Endodermal cell (in vitro differentiated cells): ENCODE measurements around the gene NEDD8. TPM values are rescaled to one million over a fixed set of nuclear protein-coding genes. Genes with fewer than 3 reads are reported as not detected.
A peak's percentile ranks its signal among the peaks of the same experiment; 100 is the strongest.

ENCODE experiments used
- DNase-seq: peaks from one replicate; pipeline ENCODE4 v3.0.0-alpha.2; 2017
- H3K27ac ChIP-seq: 2 replicates; pipeline ENCODE4 v1.5.1; 2013; ENCODE audit warnings: mild to moderate bottlenecking, low read depth, low read length, moderate library complexity
- H3K27me3 ChIP-seq: 2 replicates; pipeline ENCODE4 v1.6.1; 2013; ENCODE audit warnings: mild to moderate bottlenecking, low read length, moderate library complexity; ENCODE audit not compliant: insufficient read depth, control insufficient read depth, poor library complexity, severe bottlenecking
- H3K36me3 ChIP-seq: 2 replicates; pipeline ENCODE4 v1.7.0; 2013; ENCODE audit warnings: mild to moderate bottlenecking, low read length, moderate library complexity; ENCODE audit not compliant: control insufficient read depth, insufficient read depth
- H3K4me1 ChIP-seq: one replicate; pipeline ENCODE4 v1.7.0; 2013; ENCODE audit warnings: low read length; ENCODE audit not compliant: control insufficient read depth, insufficient read depth
- H3K4me3 ChIP-seq: 2 replicates; pipeline ENCODE4 v1.5.1; 2013; ENCODE audit warnings: mild to moderate bottlenecking, low read length, moderate library complexity
- H3K9ac ChIP-seq: 2 replicates; pipeline ENCODE4 v1.6.1; 2013; ENCODE audit warnings: mild to moderate bottlenecking, low read length, moderate library complexity; ENCODE audit not compliant: poor library complexity, severe bottlenecking; ENCODE audit errors: extremely low read depth
- H3K9me3 ChIP-seq: 2 replicates; pipeline ENCODE4 v1.6.1; 2013; ENCODE audit warnings: mild to moderate bottlenecking, low read length, moderate library complexity; ENCODE audit not compliant: control insufficient read depth
- H3K27ac Mint-ChIP-seq: 2 replicates; pipeline ENCODE4 v1.8.0; 2020; ENCODE audit warnings: mixed read lengths
- H3K27me3 Mint-ChIP-seq: 2 replicates; pipeline ENCODE4 v1.8.0; 2021; ENCODE audit warnings: mild to moderate bottlenecking, mixed read lengths; ENCODE audit not compliant: insufficient read depth
- H3K36me3 Mint-ChIP-seq: 2 replicates; pipeline ENCODE4 v1.8.0; 2020; ENCODE audit warnings: low read depth, mixed read lengths
- H3K4me1 Mint-ChIP-seq: 2 replicates; pipeline ENCODE4 v1.8.0; 2020; ENCODE audit warnings: mixed read lengths
- H3K4me3 Mint-ChIP-seq: 2 replicates; pipeline ENCODE4 v1.8.0; 2020; ENCODE audit warnings: mild to moderate bottlenecking, moderate library complexity, mixed read lengths
- H3K9me3 Mint-ChIP-seq: 2 replicates; pipeline ENCODE4 v1.8.0; 2020; ENCODE audit warnings: mild to moderate bottlenecking, mixed read lengths
- CTCF ChIP-seq: fragments of 200-600 bp; sonication (generic); conservative IDR thresholded peaks from 2 replicates; pipeline ENCODE4 v1.5.0; 2021; ENCODE audit warnings: antibody characterized with exemption, mild to moderate bottlenecking
- WGBS, 2 experiments: methylation state at CpG; one replicate each; pipeline versions ENCODE4 v1.1.5 to v1.1.7; 2013; ENCODE audit warnings: missing lambda C conversion rate in 2 of 2, mixed read lengths in 1 of 2; ENCODE audit not compliant: insufficient coverage in 1 of 2, insufficient read length in 1 of 2; 5-methylcytosine and 5-hydroxymethylcytosine counted together
- total RNA-seq, 2 donors: library from RNA; stranded (reverse); fragmentation: NEBNext Ultra II Directional in 1 of 2; extraction: Animal tissue kit (Norgen Biotek cat#: 25700) in 1 of 2; gene quantifications; 2 replicates in 1 of 2; 3 replicates in 1 of 2; pipeline ENCODE4 v1.2.1, GENCODE V29; 2021

Gene NEDD8
- total RNA-seq, 2 donors from 2014 or later, result 210 to 267 TPM

DNA sequence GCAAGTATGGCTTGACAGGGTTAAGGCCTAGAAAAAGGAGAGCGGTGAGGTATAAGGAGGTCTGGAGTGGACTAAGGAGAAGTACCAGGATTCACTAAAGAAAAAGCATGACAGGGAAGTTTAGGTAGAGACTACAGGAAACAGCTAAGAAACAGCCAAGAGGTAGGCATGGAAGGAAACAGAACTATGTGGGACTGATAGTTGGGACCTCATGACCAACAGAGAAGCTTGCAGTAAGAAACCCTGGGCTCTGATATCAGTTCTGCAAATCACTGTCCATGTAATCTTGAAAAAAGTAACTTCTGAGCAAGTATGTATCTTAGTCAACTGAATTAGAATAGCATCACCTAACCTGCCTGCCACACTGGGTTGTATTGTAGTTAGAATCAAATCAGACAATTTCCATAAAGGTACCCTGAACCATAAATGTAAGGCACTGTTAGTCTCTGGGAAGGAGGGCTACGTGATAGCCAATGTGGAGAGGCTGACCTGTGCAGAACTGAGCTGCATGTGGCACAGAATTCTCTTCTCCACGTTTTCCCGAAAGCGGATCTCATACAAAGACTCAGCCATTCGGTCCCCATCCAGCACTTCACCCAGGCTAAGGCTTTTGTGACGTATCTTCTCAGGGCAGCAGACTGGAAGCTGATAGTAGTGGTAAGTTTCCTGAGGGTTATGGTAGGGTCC is 37.8 kb downstream of the NEDD8 start:
- no peak overlapping the region for H3K27ac ChIP-seq
- no peak overlapping the region for H3K27ac Mint-ChIP-seq

GRCh38 chr14:24192933-24193332 is 39.2 kb downstream of the NEDD8 start:
- Mint-ChIP-seq H3K9me3 (no peaks in the 10 kb centered on the region), H3K27me3 (no peaks in the 10 kb centered on the region), H3K4me3 (no peak overlapping the region), H3K4me1 (peaks cover 9% of the 10 kb centered on the region), H3K27ac (no peak overlapping the region), H3K36me3 (peaks cover 35% of the 10 kb centered on the region)
- Histone ChIP-seq H3K4me1 (no peaks in the 10 kb centered on the region), H3K9me3 (no peaks in the 10 kb centered on the region), H3K36me3 (peaks cover 39% of the 10 kb centered on the region), H3K27ac (no peak overlapping the region), H3K9ac (no peak overlapping the region), H3K27me3 (no peaks in the 10 kb centered on the region), H3K4me3 (no peak overlapping the region)
- WGBS, 2 experiments, result 97 to 98% methylated on average over 14 to 15 of the region's 15 CpGs
- TF ChIP-seq CTCF, result no peak
- DNase-seq, result no peak

More for the DNA sequence above, 37.8 kb downstream of the NEDD8 start:
- Histone ChIP-seq H3K4me1 (no peaks in the 10 kb centered on the region), H3K9me3 (no peaks in the 10 kb centered on the region), H3K36me3 (peaks cover 43% of the 10 kb centered on the region), H3K27me3 (no peaks in the 10 kb centered on the region), H3K9ac (peak overlapping the region; percentile 93), H3K4me3 (peak overlapping the region; percentile 91)
- TF ChIP-seq CTCF, result no peak
- H3K4me1 Mint-ChIP-seq, result peaks cover 8% of the 10 kb centered on the region
- 97 to 100% methylated on average over 2 to 7 of the region's 7 CpGs for WGBS, 2 experiments
- H3K27me3 Mint-ChIP-seq, result no peaks in the 10 kb centered on the region
- no peaks in the 10 kb centered on the region for H3K9me3 Mint-ChIP-seq
- DNase-seq, result no peak
- H3K36me3 Mint-ChIP-seq, result peaks cover 44% of the 10 kb centered on the region
- peak overlapping the region; percentile 77 for H3K4me3 Mint-ChIP-seq

DNA sequence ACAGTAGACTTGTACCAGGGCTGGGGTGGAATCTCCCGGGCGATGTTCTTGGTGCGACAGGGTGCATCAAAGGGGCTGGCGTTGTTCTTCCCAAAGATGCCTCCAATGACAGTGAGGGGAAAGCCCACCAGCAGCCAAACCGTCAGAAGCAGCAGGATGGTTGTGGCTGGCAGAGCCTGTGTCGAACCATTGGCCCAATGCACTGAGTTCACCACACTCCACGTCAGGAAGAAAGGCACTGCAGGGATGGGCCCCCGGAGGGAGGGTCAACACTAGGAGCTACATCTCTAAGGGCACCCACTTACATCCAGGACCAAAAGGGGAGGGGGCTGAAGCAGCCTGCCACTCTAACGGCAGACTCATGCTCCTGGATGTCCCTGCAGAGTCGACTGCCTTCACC is 41.8 kb downstream of the NEDD8 start:
- no peaks in the 10 kb centered on the region for H3K9me3 ChIP-seq
- TF ChIP-seq CTCF, result no peak
- no peak for DNase-seq
- no peak overlapping the region for H3K9ac ChIP-seq
- no peak overlapping the region for H3K4me3 ChIP-seq
- no peaks in the 10 kb centered on the region for H3K4me1 ChIP-seq
- H3K36me3 Mint-ChIP-seq, result peaks cover 50% of the 10 kb centered on the region
- no peaks in the 10 kb centered on the region for H3K9me3 Mint-ChIP-seq
- H3K27ac Mint-ChIP-seq, result no peak overlapping the region
- H3K27me3 ChIP-seq, result no peaks in the 10 kb centered on the region
- no peaks in the 10 kb centered on the region for H3K27me3 Mint-ChIP-seq
- H3K4me1 Mint-ChIP-seq, result peaks cover 6% of the 10 kb centered on the region
- peaks cover 62% of the 10 kb centered on the region for H3K36me3 ChIP-seq
- no peak overlapping the region for H3K27ac ChIP-seq
- H3K4me3 Mint-ChIP-seq, result no peak overlapping the region
- WGBS, 2 experiments, result 94 to 95% methylated on average over 6 to 9 of the region's 10 CpGs
